Testis (tissue), 2 donors: ENCODE measurements around the gene MRPS5.

Experiments
- CTCF ChIP-seq, 3 experiments: fragments of 450-650 bp in 2 of 3; fragments of 200-600 bp in 1 of 3; sonication (generic) in 1 of 3; IDR thresholded peaks; one replicate each; pipeline ENCODE4 v1.5.1; 2016 to 2019; ENCODE audit warnings: antibody characterized with exemption in 3 of 3, mild to moderate bottlenecking in 2 of 3, moderate library complexity in 1 of 3
- POLR2A ChIP-seq: fragments of 450-650 bp; IDR thresholded peaks from one replicate; pipeline ENCODE4 v1.6.1; 2017; ENCODE audit warnings: antibody characterized with exemption, mild to moderate bottlenecking, moderate library complexity

- TF ChIP-seq CTCF (IDR thresholded peaks at IDR 0.05), result no peak
- TF ChIP-seq POLR2A, result no peak
Observed at GRCh38 chr2:95082477-95082876, 39.1 kb downstream of the MRPS5 start.
